ENCODE data around the gene CACNB1. TPM values are rescaled to one million over a fixed set of nuclear protein-coding genes. Genes with fewer than 3 reads are reported as not detected.

Gene CACNB1
- total RNA-seq, 4 donors from 2014 or later = 7.1 to 20.3 (median 15.0) TPM

- Histone ChIP-seq H3K36me3 (peaks cover 0 to 28% (median 2%) of the 10 kb centered on the region in 3 donors), H3K9me3 (no peaks in the 10 kb centered on the region), H3K27me3 (no peaks in the 10 kb centered on the region), H3K4me3 (peak overlapping the region; percentile 61 to 95 (median 74)), H3K27ac (peak overlapping the region; percentile 67 to 97 (median 87)), H3K4me1 (peaks cover 0 to 55% (median 28%) of the 10 kb centered on the region in 4 donors)
- DNase-seq (ENCODE audit: low spot score in 2 of 2) = no peak
- no peak for TF ChIP-seq EP300 (IDR thresholded peaks at IDR 0.05)
- no peak for TF ChIP-seq CTCF (IDR thresholded peaks at IDR 0.05)
- no peak for TF ChIP-seq POLR2A (IDR thresholded peaks at IDR 0.05)
- 18 to 20% methylated on average over 6 to 8 of the region's 8 CpGs for WGBS, 2 donors
Measured at GRCh38 chr17:39196241-39196807, 1.1 kb downstream of the CACNB1 start.

- TF ChIP-seq CTCF (IDR thresholded peaks at IDR 0.05) (no peak), EP300 (IDR thresholded peaks at IDR 0.05) (no peak), POLR2A (IDR thresholded peaks at IDR 0.05) (no peak)
- Histone ChIP-seq H3K36me3 (peaks cover 0 to 33% (median 0%) of the 10 kb centered on the region in 3 donors), H3K27ac (peak overlapping the region; percentile 4 to 97 (median 87)), H3K4me1 (peaks cover 0 to 48% (median 21%) of the 10 kb centered on the region in 4 donors), H3K27me3 (no peaks in the 10 kb centered on the region), H3K9me3 (no peaks in the 10 kb centered on the region), H3K4me3 (peak overlapping the region in 1 of 4 donors; percentile 64)
- DNase-seq (ENCODE audit: low spot score in 2 of 2) = no peak
- WGBS, 2 donors = 50 to 59% methylated on average over 6 to 8 of the region's 8 CpGs
Measured at GRCh38 chr17:39195568-39196160, 1.8 kb downstream of the CACNB1 start.

- Histone ChIP-seq H3K4me1 (peaks cover 0 to 48% (median 21%) of the 10 kb centered on the region in 4 donors), H3K4me3 (no peak overlapping the region), H3K27me3 (no peaks in the 10 kb centered on the region), H3K27ac (peak overlapping the region in 3 of 4 donors; percentile 27 to 97 (median 96)), H3K9me3 (no peaks in the 10 kb centered on the region), H3K36me3 (peaks cover 0 to 39% (median 0%) of the 10 kb centered on the region in 3 donors)
- WGBS, 2 donors = 39 to 54% methylated on average over 7 to 10 of the region's 10 CpGs
- DNase-seq (ENCODE audit: low spot score in 2 of 2) = no peak
- TF ChIP-seq POLR2A (IDR thresholded peaks at IDR 0.05) (no peak), EP300 (IDR thresholded peaks at IDR 0.05) (no peak), CTCF (IDR thresholded peaks at IDR 0.05) (no peak)
Measured at GRCh38 chr17:39194985-39195524, 2.4 kb downstream of the CACNB1 start.

GRCh38 chr17:39194089-39194984 lies 3.1 kb downstream of the CACNB1 start:
- H3K36me3 ChIP-seq = peaks cover 0 to 47% (median 0%) of the 10 kb centered on the region in 3 donors
- no peaks in the 10 kb centered on the region for H3K9me3 ChIP-seq
- no peaks in the 10 kb centered on the region for H3K27me3 ChIP-seq
- H3K27ac ChIP-seq = peak overlapping the region in 3 of 4 donors; percentile 27 to 97 (median 96)
- H3K4me3 ChIP-seq = no peak overlapping the region
- peak in 1 of 2 donors; percentile 33 for DNase-seq (ENCODE audit: low spot score in 2 of 2)
- WGBS, 2 donors = 60 to 62% methylated on average over 20 of the region's 20 CpGs
- peak in 2 of 5 experiments; percentile 24 to 42 for TF ChIP-seq CTCF (IDR thresholded peaks at IDR 0.05)
- TF ChIP-seq EP300 (IDR thresholded peaks at IDR 0.05) = no peak
- peaks cover 0 to 45% (median 21%) of the 10 kb centered on the region in 4 donors for H3K4me1 ChIP-seq

All from tibial nerve (tissue), 4 donors.